Adrenal gland (tissue), 12 donors: ENCODE data around the gene ACTA2. TPM values are rescaled to one million over a fixed set of nuclear protein-coding genes. Genes with fewer than 3 reads are reported as not detected.

Experiments
- DNase-seq, 7 donors: peaks; one replicate each; pipeline ENCODE4 v3.0.0-alpha.2; 2019 to 2020
- H3K27ac ChIP-seq, 5 donors: fragments of 200-600 bp; sonication (generic) in 4 of 5; 1 replicate in 3 of 5; 2 replicates in 2 of 5; pipeline versions ENCODE4 v1.5.1 to v1.8.0; 2016 to 2020; ENCODE audit warnings: mild to moderate bottlenecking in 1 of 5
- H3K27me3 ChIP-seq: fragments of 200-600 bp; 2 replicates; pipeline ENCODE4 v1.8.0; 2021
- H3K36me3 ChIP-seq, 2 donors: fragments of 200-600 bp; replicated peaks in 1 of 2; 1 replicate in 1 of 2; 2 replicates in 1 of 2; pipeline versions ENCODE4 v1.5.1 to v1.8.0; 2018 to 2022
- H3K4me1 ChIP-seq, 2 donors: fragments of 200-600 bp; replicated peaks in 1 of 2; 1 replicate in 1 of 2; 2 replicates in 1 of 2; pipeline versions ENCODE4 v1.5.1 to v1.8.0; 2018 to 2021
- H3K4me3 ChIP-seq, 4 donors: fragments of 200-600 bp; sonication (generic) in 3 of 4; one replicate each; pipeline ENCODE4 v1.5.1; 2016 to 2018
- H3K9me3 ChIP-seq, 3 donors: fragments of 200-600 bp; sonication (generic) in 1 of 3; replicated peaks in 1 of 3; 1 replicate in 2 of 3; 2 replicates in 1 of 3; pipeline versions ENCODE4 v1.5.1 to v1.8.0; 2016 to 2021
- POLR2A ChIP-seq, 2 donors: fragments of 450-650 bp; IDR thresholded peaks; one replicate each; pipeline ENCODE4 v1.6.1; 2017; ENCODE audit warnings: antibody characterized with exemption in 2 of 2, mild to moderate bottlenecking in 2 of 2, moderate library complexity in 1 of 2
- WGBS, 4 donors: extraction: QIAGEN DNeasy Blood & Tissue Kit in 2 of 4; methylation state at CpG; one replicate each; pipeline versions ENCODE4 v1.1.5 to v1.1.7; 2013 to 2017; 5-methylcytosine and 5-hydroxymethylcytosine counted together
- intact Hi-C, 2 donors: fragments of 100-400 bp; cut with DNase I; formaldehyde crosslinking; loops; one replicate each; pipeline versions ENCODE4 v1.14.1 to v1.15.0; 2022 to 2023
- polyA plus RNA-seq, 3 donors: library from polyadenylated mRNA; stranded (reverse); fragments of 200-250 nt in 2 of 3; fragments of 350-450 nt in 1 of 3; fragmentation: Illumina TruSeq in 1 of 3; extraction: RNeasy Lipid Tissue Mini Kit (QIAGEN cat#74804) in 1 of 3; gene quantifications; one replicate each; pipeline ENCODE4 v1.2.3, GENCODE V29; 2013 to 2014
- total RNA-seq, 9 donors: library from RNA; depleted of rRNA in 4 of 9; stranded (reverse); fragments of >200 nt in 4 of 9; fragments of 120-200 nt in 1 of 9; fragmentation: NEBNext Ultra II Directional in 1 of 9; extraction: Animal tissue kit (Norgen Biotek cat#: 25700) in 1 of 9; gene quantifications; one replicate each; pipeline versions ENCODE4 v1.1.0 to v1.2.4, GENCODE V29; 2013 to 2023
- TF ChIP-seq, protein P1 (sequence below), 6 experiments: fragments of 450-650 bp in 4 of 6; fragments of 200-600 bp in 2 of 6; sonication (generic) in 1 of 6; IDR thresholded peaks; 1 replicate in 5 of 6; 2 replicates in 1 of 6; pipeline versions ENCODE4 v1.5.1 to v1.8.0; 2016 to 2021; ENCODE audit warnings: antibody characterized with exemption in 6 of 6, mild to moderate bottlenecking in 2 of 6, moderate library complexity in 1 of 6
- donor health status: healthy with polysubstance abuse.
- donor health status: Bipolar disorder and iron deficiency.
- donor health status: DM: yes; HTN: yes; CAD: no.
- donor health status: DM: no; HTN: no; CAD: no.
- donor health status: DM: no; HTN: no; CAD: no.
- donor health status: DM: yes; HTN: yes; CAD: no.

ACTA2 gene
- total and polyA plus RNA-seq, 12 donors: 48.5 to 529 (median 320) TPM

DNA sequence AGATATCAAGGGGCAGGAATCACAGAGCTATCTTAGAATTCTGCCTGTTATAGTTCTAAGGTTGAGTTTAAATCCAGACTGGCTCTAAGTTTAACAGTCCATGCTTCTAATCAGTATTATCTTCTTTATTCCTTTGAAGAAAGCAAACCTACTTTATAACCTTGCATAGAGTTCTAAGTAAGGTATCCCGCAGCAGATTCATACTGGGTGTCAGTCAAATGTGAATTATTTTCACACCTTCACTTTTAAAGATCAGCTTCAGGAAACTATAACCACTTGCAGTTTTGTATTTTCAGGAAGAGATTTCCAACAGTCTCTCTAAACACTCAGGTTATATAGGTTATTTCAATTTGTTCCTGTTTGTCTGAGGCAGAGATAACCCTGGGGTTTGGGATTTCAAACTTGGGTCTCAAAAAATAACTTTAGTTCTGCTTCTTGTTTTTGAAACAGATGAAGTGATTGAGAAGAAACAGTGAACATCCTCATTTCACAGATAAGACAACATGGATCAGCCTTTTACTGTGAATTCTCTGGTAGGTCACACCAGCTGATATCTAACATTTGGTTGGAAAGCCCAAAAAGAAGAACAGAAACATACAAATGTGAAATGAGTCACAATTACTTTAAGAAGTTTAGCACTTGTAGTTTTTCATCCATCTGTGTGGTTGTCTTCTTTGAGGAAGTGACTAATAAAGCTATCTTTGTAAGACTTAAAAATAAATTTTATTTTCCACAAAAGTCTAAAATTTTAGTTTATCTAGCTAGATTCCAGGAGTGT, 51.2 kb downstream of the ACTA2 start:
- H3K27ac ChIP-seq: peak overlapping the region in 3 of 5 donors; percentile 11 to 63 (median 25)
- peaks cover 20 to 41% of the 10 kb centered on the region in 2 donors for H3K4me1 ChIP-seq
- H3K27me3 ChIP-seq: no peaks in the 10 kb centered on the region
- TF ChIP-seq, protein P1, sequence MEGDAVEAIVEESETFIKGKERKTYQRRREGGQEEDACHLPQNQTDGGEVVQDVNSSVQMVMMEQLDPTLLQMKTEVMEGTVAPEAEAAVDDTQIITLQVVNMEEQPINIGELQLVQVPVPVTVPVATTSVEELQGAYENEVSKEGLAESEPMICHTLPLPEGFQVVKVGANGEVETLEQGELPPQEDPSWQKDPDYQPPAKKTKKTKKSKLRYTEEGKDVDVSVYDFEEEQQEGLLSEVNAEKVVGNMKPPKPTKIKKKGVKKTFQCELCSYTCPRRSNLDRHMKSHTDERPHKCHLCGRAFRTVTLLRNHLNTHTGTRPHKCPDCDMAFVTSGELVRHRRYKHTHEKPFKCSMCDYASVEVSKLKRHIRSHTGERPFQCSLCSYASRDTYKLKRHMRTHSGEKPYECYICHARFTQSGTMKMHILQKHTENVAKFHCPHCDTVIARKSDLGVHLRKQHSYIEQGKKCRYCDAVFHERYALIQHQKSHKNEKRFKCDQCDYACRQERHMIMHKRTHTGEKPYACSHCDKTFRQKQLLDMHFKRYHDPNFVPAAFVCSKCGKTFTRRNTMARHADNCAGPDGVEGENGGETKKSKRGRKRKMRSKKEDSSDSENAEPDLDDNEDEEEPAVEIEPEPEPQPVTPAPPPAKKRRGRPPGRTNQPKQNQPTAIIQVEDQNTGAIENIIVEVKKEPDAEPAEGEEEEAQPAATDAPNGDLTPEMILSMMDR (IDR thresholded peaks at IDR 0.05): no peak
- TF ChIP-seq POLR2A (IDR thresholded peaks at IDR 0.05): no peak
- intact Hi-C loops: no loop called here
- no peak for DNase-seq
- H3K4me3 ChIP-seq: no peak overlapping the region
- no peaks in the 10 kb centered on the region for H3K9me3 ChIP-seq
- H3K36me3 ChIP-seq: peaks cover 0 to 12% of the 10 kb centered on the region in 2 donors
- WGBS, 4 donors: 63 to 74% (median 68%) methylated on average over 1 of the region's 1 CpG

DNA sequence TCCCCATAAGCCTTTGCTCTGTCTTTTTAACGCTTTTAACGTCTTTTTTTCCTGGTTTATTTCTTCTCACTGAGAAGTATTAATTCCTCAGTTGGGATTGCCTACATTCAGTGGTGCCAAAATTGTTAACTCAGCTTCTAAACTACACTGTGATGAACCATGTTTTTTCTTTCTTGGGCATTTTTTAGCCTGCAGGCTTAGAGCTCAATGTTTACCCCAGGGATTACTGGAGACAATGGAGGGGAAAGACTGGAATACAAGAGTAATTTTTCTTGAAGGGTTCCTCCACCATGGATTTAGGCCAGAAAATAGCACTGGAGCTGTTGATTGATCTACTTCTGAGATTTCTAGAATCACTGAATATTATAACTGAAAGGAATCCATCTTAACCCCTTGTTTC, 52.7 kb downstream of the ACTA2 start:
- Histone ChIP-seq H3K4me1 (peaks cover 22 to 56% of the 10 kb centered on the region in 2 donors), H3K36me3 (peaks cover 0 to 9% of the 10 kb centered on the region in 2 donors), H3K9me3 (no peaks in the 10 kb centered on the region), H3K27ac (no peak overlapping the region), H3K4me3 (no peak overlapping the region), H3K27me3 (no peaks in the 10 kb centered on the region)
- DNase-seq: no peak
- TF ChIP-seq, protein P1 (IDR thresholded peaks at IDR 0.05): no peak
- WGBS, 4 donors: 84 to 92% (median 92%) methylated on average over 2 of the region's 2 CpGs
- intact Hi-C loops: no loop called here

DNA sequence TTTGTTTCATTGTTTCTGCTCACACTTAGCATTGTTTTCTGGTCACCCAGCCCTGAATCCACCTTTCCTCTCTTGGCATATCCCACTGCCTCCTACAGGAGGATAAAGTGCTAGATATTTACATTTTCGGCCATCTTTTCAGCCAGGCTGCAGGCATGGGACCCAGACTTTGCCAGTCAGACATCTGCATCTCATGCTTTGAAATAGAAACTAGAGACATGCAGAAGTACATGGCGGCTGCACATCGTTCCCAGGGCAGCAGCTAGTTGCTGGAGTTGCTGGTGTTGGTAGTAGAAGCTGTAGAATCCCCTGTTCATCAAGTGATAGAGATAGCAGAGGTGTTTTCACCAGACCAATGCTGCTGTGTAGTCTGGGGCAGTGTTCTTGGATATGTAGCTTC, 53.8 kb downstream of the ACTA2 start:
- intact Hi-C loops: no loop called here

DNA sequence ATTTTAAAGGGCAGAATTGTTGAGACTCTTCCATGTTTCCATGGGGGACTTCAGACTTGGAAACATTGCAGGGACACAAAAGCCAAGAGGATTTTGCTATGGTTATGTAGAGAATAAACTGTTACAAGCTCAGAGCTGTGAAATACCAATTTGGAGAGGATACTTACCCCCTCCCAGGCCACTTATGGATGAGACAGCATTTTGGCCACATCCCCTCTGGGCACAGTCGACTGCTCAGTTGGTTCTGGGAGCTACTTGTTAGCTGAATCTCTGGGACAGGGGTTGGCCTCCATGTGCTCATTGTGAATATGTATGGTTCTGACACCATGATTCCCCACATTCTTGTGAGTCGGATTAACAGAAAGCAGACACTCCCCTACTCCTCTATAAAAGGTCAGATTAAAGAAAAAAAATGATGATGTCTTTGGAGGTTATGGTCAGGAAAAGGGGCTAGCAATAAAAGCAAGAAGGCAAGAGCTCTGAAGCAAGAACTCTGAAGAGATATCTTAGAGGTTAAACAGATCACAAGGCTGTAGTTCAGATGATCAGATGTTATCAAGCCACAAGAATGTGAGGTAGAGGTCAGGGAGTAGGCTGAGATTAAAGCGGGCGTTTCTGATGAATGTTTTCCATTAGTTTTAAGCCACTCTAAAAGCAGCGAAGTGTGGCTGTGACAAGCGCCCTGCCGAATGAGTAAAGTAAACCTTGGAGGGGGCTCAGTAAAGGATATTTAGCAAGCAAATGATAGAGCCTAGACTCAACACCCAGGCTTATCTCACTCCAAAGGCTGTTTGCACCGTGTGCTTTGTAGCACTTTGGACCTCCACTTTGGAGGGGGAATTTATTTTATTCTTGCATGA, 55.3 kb downstream of the ACTA2 start:
- Histone ChIP-seq H3K4me1 (peaks cover 35 to 81% of the 10 kb centered on the region in 2 donors), H3K27ac (peak overlapping the region in 4 of 5 donors; percentile 71 to 85 (median 76)), H3K4me3 (no peak overlapping the region), H3K27me3 (no peaks in the 10 kb centered on the region), H3K36me3 (no peaks in the 10 kb centered on the region), H3K9me3 (no peaks in the 10 kb centered on the region)
- intact Hi-C loops: no loop called here
- TF ChIP-seq, protein P1 (IDR thresholded peaks at IDR 0.05): no peak
- TF ChIP-seq POLR2A (IDR thresholded peaks at IDR 0.05): peak in 1 of 2 donors; percentile 33
- 24 to 41% (median 31%) methylated on average over 7 to 8 of the region's 8 CpGs for whole genome bisulfite sequencing, 4 donors
- DNase-seq: peak in 4 of 7 donors; percentile 34 to 51 (median 50)

More for the DNA sequence above, 53.8 kb downstream of the ACTA2 start:
- no peak for TF ChIP-seq POLR2A (IDR thresholded peaks at IDR 0.05)
- H3K27ac ChIP-seq: no peak overlapping the region
- H3K4me3 ChIP-seq: no peak overlapping the region
- H3K27me3 ChIP-seq: no peaks in the 10 kb centered on the region
- DNase-seq: no peak
- peaks cover 28 to 66% of the 10 kb centered on the region in 2 donors for H3K4me1 ChIP-seq
- H3K36me3 ChIP-seq: peaks cover 0 to 9% of the 10 kb centered on the region in 2 donors
- WGBS, 4 donors: 83 to 94% (median 91%) methylated on average over 3 of the region's 3 CpGs
- H3K9me3 ChIP-seq: no peaks in the 10 kb centered on the region
